Endodermal cell (in vitro differentiated cells): Measurements from ENCODE around the gene PPP5C. TPM values are rescaled to one million over a fixed set of nuclear protein-coding genes. Genes with fewer than 3 reads are reported as not detected.

Source experiments
- DNase-seq: peaks from one replicate; pipeline ENCODE4 v3.0.0-alpha.2; 2017
- H3K27ac ChIP-seq: 2 replicates; pipeline ENCODE4 v1.5.1; 2013; ENCODE audit warnings: mild to moderate bottlenecking, low read depth, low read length, moderate library complexity
- H3K27me3 ChIP-seq: 2 replicates; pipeline ENCODE4 v1.6.1; 2013; ENCODE audit warnings: mild to moderate bottlenecking, low read length, moderate library complexity; ENCODE audit not compliant: insufficient read depth, control insufficient read depth, poor library complexity, severe bottlenecking
- H3K36me3 ChIP-seq: 2 replicates; pipeline ENCODE4 v1.7.0; 2013; ENCODE audit warnings: mild to moderate bottlenecking, low read length, moderate library complexity; ENCODE audit not compliant: control insufficient read depth, insufficient read depth
- H3K4me1 ChIP-seq: one replicate; pipeline ENCODE4 v1.7.0; 2013; ENCODE audit warnings: low read length; ENCODE audit not compliant: control insufficient read depth, insufficient read depth
- H3K4me3 ChIP-seq: 2 replicates; pipeline ENCODE4 v1.5.1; 2013; ENCODE audit warnings: mild to moderate bottlenecking, low read length, moderate library complexity
- H3K9ac ChIP-seq: 2 replicates; pipeline ENCODE4 v1.6.1; 2013; ENCODE audit warnings: mild to moderate bottlenecking, low read length, moderate library complexity; ENCODE audit not compliant: poor library complexity, severe bottlenecking; ENCODE audit errors: extremely low read depth
- H3K9me3 ChIP-seq: 2 replicates; pipeline ENCODE4 v1.6.1; 2013; ENCODE audit warnings: mild to moderate bottlenecking, low read length, moderate library complexity; ENCODE audit not compliant: control insufficient read depth
- H3K27ac Mint-ChIP-seq: 2 replicates; pipeline ENCODE4 v1.8.0; 2020; ENCODE audit warnings: mixed read lengths
- H3K27me3 Mint-ChIP-seq: 2 replicates; pipeline ENCODE4 v1.8.0; 2021; ENCODE audit warnings: mild to moderate bottlenecking, mixed read lengths; ENCODE audit not compliant: insufficient read depth
- H3K36me3 Mint-ChIP-seq: 2 replicates; pipeline ENCODE4 v1.8.0; 2020; ENCODE audit warnings: low read depth, mixed read lengths
- H3K4me1 Mint-ChIP-seq: 2 replicates; pipeline ENCODE4 v1.8.0; 2020; ENCODE audit warnings: mixed read lengths
- H3K4me3 Mint-ChIP-seq: 2 replicates; pipeline ENCODE4 v1.8.0; 2020; ENCODE audit warnings: mild to moderate bottlenecking, moderate library complexity, mixed read lengths
- H3K9me3 Mint-ChIP-seq: 2 replicates; pipeline ENCODE4 v1.8.0; 2020; ENCODE audit warnings: mild to moderate bottlenecking, mixed read lengths
- CTCF ChIP-seq: fragments of 200-600 bp; sonication (generic); conservative IDR thresholded peaks from 2 replicates; pipeline ENCODE4 v1.5.0; 2021; ENCODE audit warnings: antibody characterized with exemption, mild to moderate bottlenecking
- WGBS, 2 experiments: methylation state at CpG; one replicate each; pipeline versions ENCODE4 v1.1.5 to v1.1.7; 2013; ENCODE audit warnings: missing lambda C conversion rate in 2 of 2, mixed read lengths in 1 of 2; ENCODE audit not compliant: insufficient coverage in 1 of 2, insufficient read length in 1 of 2; 5-methylcytosine and 5-hydroxymethylcytosine counted together
- total RNA-seq, 2 donors: library from RNA; stranded (reverse); fragmentation: NEBNext Ultra II Directional in 1 of 2; extraction: Animal tissue kit (Norgen Biotek cat#: 25700) in 1 of 2; gene quantifications; 2 replicates in 1 of 2; 3 replicates in 1 of 2; pipeline ENCODE4 v1.2.1, GENCODE V29; 2021

The PPP5C gene
- total RNA-seq, 2 donors from 2014 or later, result 101 to 112 TPM

GRCh38 chr19:46388311-46389095 lies 41.6 kb downstream of the PPP5C start:
- Mint-ChIP-seq H3K9me3 (no peaks in the 10 kb centered on the region), H3K36me3 (peaks cover 68% of the 10 kb centered on the region), H3K27me3 (peaks cover 1% of the 10 kb centered on the region), H3K4me1 (no peaks in the 10 kb centered on the region), H3K4me3 (no peak overlapping the region), H3K27ac (no peak overlapping the region)
- H3K27ac ChIP-seq, result no peak overlapping the region
- no peaks in the 10 kb centered on the region for H3K27me3 ChIP-seq
- no peak for TF ChIP-seq CTCF
- DNase-seq, result peak; percentile 37
- H3K9me3 ChIP-seq, result no peaks in the 10 kb centered on the region
- peaks cover 68% of the 10 kb centered on the region for H3K36me3 ChIP-seq
- H3K9ac ChIP-seq, result no peak overlapping the region
- no peak overlapping the region for H3K4me3 ChIP-seq
- WGBS, 2 experiments, result 91 to 92% methylated on average over 17 to 25 of the region's 25 CpGs
- H3K4me1 ChIP-seq, result no peaks in the 10 kb centered on the region

GRCh38 chr19:46390121-46390858 lies 43.4 kb downstream of the PPP5C start:
- no peak overlapping the region for H3K9ac ChIP-seq
- Mint-ChIP-seq H3K4me1 (no peaks in the 10 kb centered on the region), H3K9me3 (no peaks in the 10 kb centered on the region), H3K36me3 (peaks cover 52% of the 10 kb centered on the region), H3K4me3 (no peak overlapping the region), H3K27ac (no peak overlapping the region), H3K27me3 (peaks cover 1% of the 10 kb centered on the region)
- H3K27me3 ChIP-seq, result no peaks in the 10 kb centered on the region
- H3K9me3 ChIP-seq, result no peaks in the 10 kb centered on the region
- H3K4me3 ChIP-seq, result no peak overlapping the region
- DNase-seq, result peak; percentile 47
- H3K4me1 ChIP-seq, result no peaks in the 10 kb centered on the region
- H3K27ac ChIP-seq, result no peak overlapping the region
- WGBS, 2 experiments, result 95 to 100% methylated on average over 2 to 13 of the region's 16 CpGs
- peaks cover 50% of the 10 kb centered on the region for H3K36me3 ChIP-seq
- TF ChIP-seq CTCF, result no peak

- peaks cover 50% of the 10 kb centered on the region for H3K36me3 Mint-ChIP-seq
Observed at GRCh38 chr19:46390866-46391265, 44.0 kb downstream of the PPP5C start.

More at GRCh38 chr19:46390866-46391265, 44.0 kb downstream of the PPP5C start:
- Histone ChIP-seq H3K27ac (no peak overlapping the region), H3K9me3 (no peaks in the 10 kb centered on the region), H3K4me3 (no peak overlapping the region), H3K36me3 (peaks cover 48% of the 10 kb centered on the region), H3K9ac (no peak overlapping the region), H3K27me3 (no peaks in the 10 kb centered on the region), H3K4me1 (no peaks in the 10 kb centered on the region)
- Mint-ChIP-seq H3K9me3 (no peaks in the 10 kb centered on the region), H3K27me3 (peaks cover 1% of the 10 kb centered on the region), H3K4me3 (no peak overlapping the region), H3K4me1 (no peaks in the 10 kb centered on the region), H3K27ac (no peak overlapping the region)
- WGBS, 2 experiments, result 95 to 98% methylated on average over 9 to 18 of the region's 18 CpGs
- TF ChIP-seq CTCF, result no peak
- DNase-seq, result no peak
